Measurements from ENCODE around the gene RNF13. TPM values are rescaled to one million over a fixed set of nuclear protein-coding genes. Genes with fewer than 3 reads are reported as not detected.
A peak's percentile ranks its signal among the peaks of the same experiment; 100 is the strongest.

Gene RNF13
- total and polyA plus RNA-seq, 8 donors = 18.1 to 51.9 (median 35.3) TPM

- no peak overlapping the region for H3K27ac ChIP-seq
- 82 to 93% methylated on average over 1 of the region's 1 CpG for WGBS, 2 donors
- FAIRE-seq (peak; percentile 54), ATAC-seq (peak in 1 of 4 donors; percentile 54), DNase-seq (no peak)
- peaks cover 0 to 10% (median 0%) of the 10 kb centered on the region in 3 donors for H3K36me3 ChIP-seq
- H3K4me3 ChIP-seq = no peak overlapping the region
- intact Hi-C loops (cut with DNase I) = no loop called here
- peaks cover 0 to 6% (median 4%) of the 10 kb centered on the region in 3 donors for H3K4me1 ChIP-seq
- H3K9me3 ChIP-seq = no peaks in the 10 kb centered on the region
- TF ChIP-seq CTCF (IDR thresholded peaks at IDR 0.05) = no peak
- no peaks in the 10 kb centered on the region for H3K27me3 ChIP-seq
These were observed 32.7 kb downstream of the RNF13 start for GRCh38 chr3:149845570-149846244.

DNA sequence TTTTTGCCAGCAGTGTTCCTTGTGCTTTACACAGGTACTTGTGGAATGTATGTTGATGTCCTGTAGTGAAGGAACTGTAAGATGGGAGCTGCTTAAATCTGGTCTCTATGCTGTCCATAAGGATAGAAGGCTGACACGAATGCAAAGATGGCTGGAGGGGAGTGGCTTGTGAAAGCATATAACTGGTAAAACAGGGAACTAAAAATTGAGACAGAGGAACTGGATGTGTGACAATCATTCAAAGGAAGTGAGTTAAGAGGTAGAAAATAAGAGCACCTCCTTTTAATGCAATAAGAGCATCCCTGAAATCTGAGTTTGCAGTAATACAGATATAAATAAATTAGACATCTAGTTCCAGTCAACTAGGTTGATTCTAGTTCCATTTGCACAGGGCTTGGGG lies 35.2 kb downstream of the RNF13 start:
- Histone ChIP-seq H3K4me1 (peaks cover 0 to 6% (median 4%) of the 10 kb centered on the region in 3 donors), H3K9me3 (no peaks in the 10 kb centered on the region), H3K27me3 (no peaks in the 10 kb centered on the region), H3K4me3 (no peak overlapping the region), H3K36me3 (peaks cover 0 to 14% (median 0%) of the 10 kb centered on the region in 3 donors), H3K27ac (no peak overlapping the region)
- WGBS, 2 donors = 85 to 96% methylated on average over 1 of the region's 1 CpG
- ATAC-seq = no peak
- intact Hi-C loops (cut with DNase I) = no loop called here
- no peak for TF ChIP-seq CTCF (IDR thresholded peaks at IDR 0.05)
- FAIRE-seq = no peak
- no peak for DNase-seq

DNA sequence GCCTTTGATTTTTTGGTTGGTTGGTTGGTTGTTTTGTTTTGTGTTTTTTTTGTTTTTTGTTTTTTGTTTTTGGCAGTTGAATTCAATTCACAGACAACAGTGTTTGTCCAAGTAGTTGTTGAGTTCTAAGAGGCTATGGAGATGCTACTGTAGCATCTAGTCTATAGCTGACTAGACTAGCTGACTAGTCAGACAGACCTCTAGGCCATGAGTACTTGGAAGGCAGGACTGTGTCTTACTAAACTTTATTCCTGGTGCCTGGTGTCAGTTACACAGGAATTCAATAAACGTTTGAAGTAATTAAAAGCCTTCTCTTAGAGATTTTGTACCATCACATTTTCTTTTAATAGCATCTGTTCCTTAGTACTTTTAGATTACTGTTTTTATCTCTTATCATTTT lies 35.7 kb downstream of the RNF13 start:
- no peak overlapping the region for H3K27ac ChIP-seq
- no peaks in the 10 kb centered on the region for H3K9me3 ChIP-seq
- 58 to 74% methylated on average over 1 of the region's 1 CpG for WGBS, 2 donors
- ATAC-seq = no peak
- peaks cover 0 to 14% (median 0%) of the 10 kb centered on the region in 3 donors for H3K36me3 ChIP-seq
- intact Hi-C loops (cut with DNase I) = no loop called here
- FAIRE-seq = no peak
- peaks cover 0 to 6% (median 4%) of the 10 kb centered on the region in 3 donors for H3K4me1 ChIP-seq
- no peak for TF ChIP-seq CTCF (IDR thresholded peaks at IDR 0.05)
- no peak for DNase-seq
- no peaks in the 10 kb centered on the region for H3K27me3 ChIP-seq
- no peak overlapping the region for H3K4me3 ChIP-seq

- H3K9me3 ChIP-seq = no peaks in the 10 kb centered on the region
These were observed 38.0 kb downstream of the RNF13 start for GRCh38 chr3:149850787-149851584.

More at GRCh38 chr3:149850787-149851584, 38.0 kb downstream of the RNF13 start:
- TF ChIP-seq CTCF (IDR thresholded peaks at IDR 0.05) = no peak
- FAIRE-seq = no peak
- intact Hi-C loops (cut with DNase I) = no loop called here
- Histone ChIP-seq H3K27me3 (no peaks in the 10 kb centered on the region), H3K27ac (no peak overlapping the region), H3K4me3 (no peak overlapping the region), H3K36me3 (peaks cover 0 to 19% (median 0%) of the 10 kb centered on the region in 3 donors), H3K4me1 (peaks cover 0 to 4% (median 0%) of the 10 kb centered on the region in 3 donors)
- no peak for DNase-seq
- WGBS, 2 donors = 86% methylated on average over 6 of the region's 6 CpGs
- peak in 1 of 4 donors; percentile 12 for ATAC-seq

Measured in pancreas (tissue), 10 donors.